ENCODE data around the gene ACBD6. TPM values are rescaled to one million over a fixed set of nuclear protein-coding genes. Genes with fewer than 3 reads are reported as not detected.

The ACBD6 gene
- total RNA-seq, 1 experiment from 2014 or later, result 48.5 TPM

- in situ Hi-C loops (cut with HindIII; ENCODE audit: low pct_unique_long_range_greater_than_20kb, low sequenced_read_pairs) (no loop called here), intact Hi-C loops (cut with micrococcal nuclease; ENCODE audit: unreplicated experiment) (no loop called here)
- no TSS peak for BruUV-seq (replicated peaks)
- Histone ChIP-seq H3K4me1 (ENCODE audit: control insufficient read depth, insufficient read depth, low read length) (no peaks in the 10 kb centered on the region), H3K27ac (ENCODE audit: low read length) (no peak overlapping the region), H3K9me3 (ENCODE audit: control insufficient read depth, insufficient read depth, low read depth, low read length) (no peaks in the 10 kb centered on the region), H3K36me3 (ENCODE audit: control insufficient read depth, insufficient read depth, low read length) (no peaks in the 10 kb centered on the region), H3K27me3 (ENCODE audit: control insufficient read depth, insufficient read depth, low read length) (no peaks in the 10 kb centered on the region), H3K4me3 (ENCODE audit: low read depth in 2 of 2, low read length in 2 of 2) (no peak overlapping the region)
- CTCF ChIA-PET, result no interaction called here
- POLR2A ChIA-PET, result interaction anchor here (0.6 kb wide), 1 partner anchor 32 kb away, joined by 10 read pairs; no protein-coding TSS in a partner anchor
- DNase-seq (ENCODE audit: low read depth, low spot score) (no peak), ATAC-seq (no peak)
- TF ChIP-seq TCF7L2 (IDR thresholded peaks at IDR 0.05; ENCODE audit: low read depth, low read length) (no peak), POLR2AphosphoS5 (IDR thresholded peaks at IDR 0.05; ENCODE audit: low read depth, low read length) (no peak), CTCF (IDR thresholded peaks at IDR 0.05) (no peak), SIN3A (IDR thresholded peaks at IDR 0.05; ENCODE audit: borderline replicate concordance, insufficient read depth, low read depth, low read length) (no peak), REST (IDR thresholded peaks at IDR 0.05; ENCODE audit: insufficient read depth in 1 of 2, low read depth in 2 of 2, low read length in 1 of 2) (no peak)
Observed at GRCh38 chr1:180246579-180246978, 255.8 kb downstream of the ACBD6 start.

GRCh38 chr1:180244840-180245239 lies 257.5 kb downstream of the ACBD6 start:
- DNase-seq (ENCODE audit: low read depth, low spot score) (no peak), ATAC-seq (peak; percentile 20; the same call in 1 of the 2 replicates)
- Histone ChIP-seq H3K27me3 (ENCODE audit: control insufficient read depth, insufficient read depth, low read length) (peaks cover 3% of the 10 kb centered on the region; the same call in 1 of the 2 replicates), H3K4me3 (ENCODE audit: low read depth in 2 of 2, low read length in 2 of 2) (no peak overlapping the region), H3K9me3 (ENCODE audit: control insufficient read depth, insufficient read depth, low read depth, low read length) (no peaks in the 10 kb centered on the region), H3K36me3 (ENCODE audit: control insufficient read depth, insufficient read depth, low read length) (no peaks in the 10 kb centered on the region), H3K27ac (ENCODE audit: low read length) (no peak overlapping the region), H3K4me1 (ENCODE audit: control insufficient read depth, insufficient read depth, low read length) (no peaks in the 10 kb centered on the region)
- CTCF ChIA-PET, result no interaction called here
- POLR2A ChIA-PET, result no interaction called here
- intact Hi-C loops (cut with micrococcal nuclease; ENCODE audit: unreplicated experiment), result no loop called here
- in situ Hi-C loops (cut with HindIII; ENCODE audit: low pct_unique_long_range_greater_than_20kb, low sequenced_read_pairs), result no loop called here
- BruUV-seq (replicated peaks), result no TSS peak
- TF ChIP-seq TCF7L2 (IDR thresholded peaks at IDR 0.05; ENCODE audit: low read depth, low read length) (no peak), CTCF (IDR thresholded peaks at IDR 0.05) (no peak), SIN3A (IDR thresholded peaks at IDR 0.05; ENCODE audit: borderline replicate concordance, insufficient read depth, low read depth, low read length) (no peak), POLR2AphosphoS5 (IDR thresholded peaks at IDR 0.05; ENCODE audit: low read depth, low read length) (no peak), REST (IDR thresholded peaks at IDR 0.05; ENCODE audit: insufficient read depth in 1 of 2, low read depth in 2 of 2, low read length in 1 of 2) (no peak)

All from Panc1 (cell line).